ENCODE data around the gene ARL15.

Gene ARL15

GRCh38 chr5:54195701-54196100 is 114.7 kb downstream of the ARL15 start:
- DNase-seq = no peak

- DNase-seq = no peak
Measured at GRCh38 chr5:54194318-54194717, 116.1 kb downstream of the ARL15 start.

- DNase-seq = no peak
Measured at GRCh38 chr5:54187694-54188093, 122.7 kb downstream of the ARL15 start.

GRCh38 chr5:54186912-54187445 is 123.4 kb downstream of the ARL15 start:
- DNase-seq = no peak

- no peak for DNase-seq
Measured at GRCh38 chr5:54186108-54186507, 124.3 kb downstream of the ARL15 start.

GRCh38 chr5:54184806-54185205 is 125.6 kb downstream of the ARL15 start:
- no peak for DNase-seq

- DNase-seq = no peak
Measured at GRCh38 chr5:54180630-54181031, 129.7 kb downstream of the ARL15 start.

GRCh38 chr5:54178991-54179390 is 131.4 kb downstream of the ARL15 start:
- no peak for DNase-seq

- DNase-seq = no peak
Measured at GRCh38 chr5:54178207-54178606, 132.2 kb downstream of the ARL15 start.

- DNase-seq = no peak
Measured at GRCh38 chr5:54177058-54177457, 133.3 kb downstream of the ARL15 start.

- no peak for DNase-seq
Measured at GRCh38 chr5:54176066-54176830, 134.1 kb downstream of the ARL15 start.

- no peak for DNase-seq
Measured at GRCh38 chr5:54173251-54173650, 137.1 kb downstream of the ARL15 start.

GRCh38 chr5:54171645-54172384 is 138.6 kb downstream of the ARL15 start:
- no peak for DNase-seq

- DNase-seq = no peak
Measured at GRCh38 chr5:54165687-54166086, 144.7 kb downstream of the ARL15 start.

GRCh38 chr5:54162184-54162583 is 148.2 kb downstream of the ARL15 start:
- no peak for DNase-seq

GRCh38 chr5:54160329-54160728 is 150.0 kb downstream of the ARL15 start:
- DNase-seq = no peak

- DNase-seq = no peak
Measured at GRCh38 chr5:54159893-54160195, 150.5 kb downstream of the ARL15 start.

- no peak for DNase-seq
Measured at GRCh38 chr5:54159153-54159892, 151.1 kb downstream of the ARL15 start.

GRCh38 chr5:54156577-54156976 is 153.8 kb downstream of the ARL15 start:
- DNase-seq = no peak

GRCh38 chr5:54150841-54151240 is 159.5 kb downstream of the ARL15 start:
- no peak for DNase-seq

GRCh38 chr5:54148858-54149257 is 161.5 kb downstream of the ARL15 start:
- DNase-seq = no peak

GRCh38 chr5:54148067-54148845 is 162.1 kb downstream of the ARL15 start:
- no peak for DNase-seq

GRCh38 chr5:54146916-54147315 is 163.5 kb downstream of the ARL15 start:
- DNase-seq = no peak
